Right atrium auricular region (tissue), 2 donors: ENCODE data around the gene CCNI2. TPM values are rescaled to one million over a fixed set of nuclear protein-coding genes. Genes with fewer than 3 reads are reported as not detected.

Source experiments
- DNase-seq: peaks from one replicate; pipeline ENCODE4 v3.0.0-alpha.2; 2019; ENCODE audit warnings: low spot score
- H3K27ac ChIP-seq, 2 donors: fragments of 200-600 bp; sonication (generic); 1 replicate in 1 of 2; 2 replicates in 1 of 2; pipeline ENCODE4 v1.5.1; 2016 to 2019
- H3K27me3 ChIP-seq, 2 donors: fragments of 200-600 bp; sonication (generic); one replicate each; pipeline versions ENCODE4 v1.5.1 to v1.6.0; 2017 to 2019
- H3K36me3 ChIP-seq: fragments of 200-600 bp; sonication (generic); one replicate; pipeline ENCODE4 v1.5.1; 2016
- H3K4me1 ChIP-seq, 2 donors: fragments of 200-600 bp; sonication (generic); one replicate each; pipeline versions ENCODE4 v1.5.1 to v1.6.0; 2017 to 2019
- H3K4me3 ChIP-seq, 2 donors: fragments of 200-600 bp; sonication (generic); 1 replicate in 1 of 2; 2 replicates in 1 of 2; pipeline ENCODE4 v1.5.1; 2017 to 2019; ENCODE audit warnings: mild to moderate bottlenecking in 1 of 2, moderate library complexity in 1 of 2
- H3K9me3 ChIP-seq, 2 donors: fragments of 200-600 bp; sonication (generic); one replicate each; pipeline ENCODE4 v1.5.1; 2019
- CTCF ChIP-seq, 2 donors: fragments of 200-600 bp; sonication (generic); IDR thresholded peaks; one replicate each; pipeline ENCODE4 v1.5.1; 2019; ENCODE audit warnings: antibody characterized with exemption in 2 of 2
- total RNA-seq, 2 donors: library from RNA; depleted of rRNA; stranded (reverse); fragments of >200 nt; gene quantifications; one replicate each; pipeline ENCODE4 v1.1.0, GENCODE V29; 2016

The CCNI2 gene
- total RNA-seq, 2 donors from 2014 or later = not detected

- TF ChIP-seq CTCF (IDR thresholded peaks at IDR 0.05) = no peak
Observed at GRCh38 chr5:132737982-132738681, 9.1 kb upstream of the CCNI2 start.

DNA sequence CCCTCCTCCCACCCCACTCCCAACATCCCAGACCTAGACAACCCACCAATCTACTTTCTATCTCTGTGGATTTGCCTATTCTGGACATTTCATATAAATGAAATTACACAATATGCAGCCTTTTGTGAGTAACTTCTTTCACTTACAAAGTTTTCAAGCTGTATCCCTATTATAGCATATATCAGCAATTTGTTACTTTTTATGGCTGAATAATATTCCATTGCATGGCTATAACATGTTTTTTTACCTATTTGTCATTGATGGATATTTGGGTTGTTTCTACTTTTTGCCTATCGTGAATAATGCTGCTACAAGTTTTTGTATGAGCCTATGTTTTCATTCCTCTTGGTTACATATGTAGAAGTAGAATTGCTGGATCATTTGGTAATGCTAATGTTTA, 8.0 kb upstream of the CCNI2 start:
- Histone ChIP-seq H3K27ac (no peak overlapping the region), H3K27me3 (no peaks in the 10 kb centered on the region), H3K9me3 (peaks cover 0 to 3% of the 10 kb centered on the region in 2 donors), H3K4me1 (peaks cover 0 to 10% of the 10 kb centered on the region in 2 donors), H3K4me3 (no peak overlapping the region), H3K36me3 (no peaks in the 10 kb centered on the region)
- no peak for DNase-seq
- TF ChIP-seq CTCF (IDR thresholded peaks at IDR 0.05) = no peak

More at GRCh38 chr5:132737982-132738681, 9.1 kb upstream of the CCNI2 start:
- DNase-seq = no peak
- H3K27me3 ChIP-seq = no peaks in the 10 kb centered on the region
- H3K4me1 ChIP-seq = peaks cover 0 to 10% of the 10 kb centered on the region in 2 donors
- peaks cover 0 to 3% of the 10 kb centered on the region in 2 donors for H3K9me3 ChIP-seq
- H3K36me3 ChIP-seq = no peaks in the 10 kb centered on the region
- no peak overlapping the region for H3K27ac ChIP-seq
- H3K4me3 ChIP-seq = peak overlapping the region in 1 of 2 donors; percentile 87

GRCh38 chr5:132742158-132742557, 5.1 kb upstream of the CCNI2 start:
- no peak overlapping the region for H3K27ac ChIP-seq
- DNase-seq = no peak
- peaks cover 0 to 3% of the 10 kb centered on the region in 2 donors for H3K9me3 ChIP-seq
- no peak overlapping the region for H3K4me3 ChIP-seq
- TF ChIP-seq CTCF (IDR thresholded peaks at IDR 0.05) = no peak
- H3K27me3 ChIP-seq = no peaks in the 10 kb centered on the region
- peaks cover 0 to 9% of the 10 kb centered on the region in 2 donors for H3K4me1 ChIP-seq
- no peaks in the 10 kb centered on the region for H3K36me3 ChIP-seq

GRCh38 chr5:132742626-132743025, 4.6 kb upstream of the CCNI2 start:
- Histone ChIP-seq H3K9me3 (peaks cover 0 to 3% of the 10 kb centered on the region in 2 donors), H3K4me3 (no peak overlapping the region), H3K27me3 (no peaks in the 10 kb centered on the region), H3K36me3 (no peaks in the 10 kb centered on the region), H3K27ac (no peak overlapping the region), H3K4me1 (peaks cover 0 to 12% of the 10 kb centered on the region in 2 donors)
- no peak for DNase-seq
- no peak for TF ChIP-seq CTCF (IDR thresholded peaks at IDR 0.05)

GRCh38 chr5:132744659-132745058, 2.6 kb upstream of the CCNI2 start:
- TF ChIP-seq CTCF (IDR thresholded peaks at IDR 0.05) = no peak
- DNase-seq = no peak
- Histone ChIP-seq H3K4me3 (no peak overlapping the region), H3K36me3 (no peaks in the 10 kb centered on the region), H3K27me3 (no peaks in the 10 kb centered on the region), H3K9me3 (peaks cover 0 to 3% of the 10 kb centered on the region in 2 donors), H3K4me1 (peaks cover 0 to 12% of the 10 kb centered on the region in 2 donors), H3K27ac (no peak overlapping the region)

DNA sequence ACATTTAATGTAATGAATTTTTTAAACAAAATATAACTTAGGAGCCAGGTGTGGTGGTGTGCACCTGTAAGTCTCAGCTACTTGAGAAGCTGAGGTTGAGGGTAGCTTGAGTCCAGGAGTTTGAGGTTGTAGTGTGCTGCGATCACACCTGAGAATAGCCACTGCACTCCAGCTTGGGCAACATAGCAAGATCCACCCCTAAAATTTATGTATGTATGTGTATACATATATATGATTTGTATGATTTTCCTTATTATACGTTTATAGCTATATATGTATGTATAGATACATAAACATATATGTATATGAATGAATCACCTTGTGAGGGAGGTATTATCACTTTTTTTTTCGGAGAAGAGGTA, 653 bp upstream of the CCNI2 start:
- Histone ChIP-seq H3K27me3 (no peaks in the 10 kb centered on the region), H3K4me1 (peaks cover 0 to 12% of the 10 kb centered on the region in 2 donors), H3K36me3 (no peaks in the 10 kb centered on the region), H3K4me3 (peak overlapping the region in 1 of 2 donors; percentile 54), H3K9me3 (peaks cover 0 to 3% of the 10 kb centered on the region in 2 donors), H3K27ac (no peak overlapping the region)
- TF ChIP-seq CTCF (IDR thresholded peaks at IDR 0.05) = no peak
- no peak for DNase-seq
